OCI-LY7 (cell line): Measurements from ENCODE around the gene TMEM242. TPM values are rescaled to one million over a fixed set of nuclear protein-coding genes. Genes with fewer than 3 reads are reported as not detected.

Experiments
- BruUV-seq: library from RNA; stranded (reverse); fragments of 400-500 nt; replicated peaks from 2 replicates; lab custom pipeline; 2021; lab: Mats Ljungman, UMichigan
- CTCF ChIA-PET: fragments of 300-600 bp; sonication (Branson Sonifier 250); formaldehyde crosslinking; loops from one replicate; lab custom pipeline; 2022; ENCODE audit warnings: antibody characterized with exemption; ENCODE audit not compliant: unreplicated experiment; lab: Charles Lee
- POLR2A ChIA-PET: fragments of 300-600 bp; sonication (Branson Sonifier 250); formaldehyde crosslinking; loops from one replicate; lab custom pipeline; 2022; ENCODE audit warnings: antibody characterized with exemption; lab: Charles Lee
- DNase-seq: peaks from one replicate; pipeline ENCODE4 v3.0.0-alpha.2; 2015; ENCODE audit warnings: low spot score
- H2AFZ ChIP-seq: fragments of 200-600 bp; sonication (generic), shearing (Covaris generic); 2 replicates; pipeline ENCODE4 v1.6.1; 2014; ENCODE audit warnings: mild to moderate bottlenecking, antibody characterized with exemption, low read length, moderate library complexity
- H3K27ac ChIP-seq: fragments of 200-600 bp; sonication (generic); 2 replicates; pipeline ENCODE4 v1.5.1; 2014; ENCODE audit warnings: mixed run types, low read depth, mild to moderate bottlenecking, moderate library complexity, low read length, inconsistent platforms; ENCODE audit not compliant: poor library complexity, severe bottlenecking
- H3K36me3 ChIP-seq: fragments of 200-600 bp; sonication (generic); 2 replicates; pipeline ENCODE4 v1.6.1; 2014; ENCODE audit warnings: mild to moderate bottlenecking, antibody characterized with exemption, low read length, moderate library complexity, mixed read lengths; ENCODE audit not compliant: insufficient read depth
- H3K4me1 ChIP-seq: fragments of 200-600 bp; sonication (generic); 2 replicates; pipeline ENCODE4 v1.5.1; 2014; ENCODE audit warnings: mild to moderate bottlenecking, low read length; ENCODE audit not compliant: insufficient read depth, poor library complexity, severe bottlenecking
- H3K4me2 ChIP-seq: fragments of 200-600 bp; sonication (generic); 2 replicates; pipeline ENCODE4 v1.6.1; 2014; ENCODE audit warnings: mild to moderate bottlenecking, low read length
- H3K4me3 ChIP-seq: fragments of 200-600 bp; sonication (generic); 2 replicates; pipeline ENCODE4 v1.5.1; 2014; ENCODE audit warnings: mild to moderate bottlenecking, low read depth, low read length; ENCODE audit not compliant: poor library complexity, severe bottlenecking
- H3K79me2 ChIP-seq: fragments of 200-600 bp; sonication (generic); 2 replicates; pipeline ENCODE4 v1.6.1; 2016; ENCODE audit warnings: low read depth, mild to moderate bottlenecking, low read length, moderate library complexity, mixed read lengths; ENCODE audit not compliant: insufficient read depth
- H3K9me2 ChIP-seq: fragments of 200-600 bp; sonication (generic); 2 replicates; pipeline ENCODE4 v1.6.1; 2016; ENCODE audit warnings: mild to moderate bottlenecking, low read length, mixed read lengths; ENCODE audit not compliant: insufficient read depth
- H3K9me3 ChIP-seq: fragments of 200-600 bp; sonication (generic); 2 replicates; pipeline ENCODE4 v1.6.1; 2014; ENCODE audit warnings: mild to moderate bottlenecking, mixed run types, low read length, mixed read lengths
- H4K20me1 ChIP-seq: fragments of 200-600 bp; sonication (generic); 2 replicates; pipeline ENCODE4 v1.6.1; 2014; ENCODE audit warnings: mild to moderate bottlenecking, antibody characterized with exemption, low read length, moderate library complexity, mixed read lengths; ENCODE audit not compliant: insufficient read depth
- EZH2phosphoT487 ChIP-seq: fragments of 200-600 bp; sonication (generic); IDR thresholded peaks from 2 replicates; pipeline ENCODE4 v1.6.1; 2018; ENCODE audit warnings: low read depth, borderline replicate concordance, mild to moderate bottlenecking, mixed run types, antibody characterized with exemption, low read length, moderate library complexity, mixed read lengths
- intact Hi-C: fragments of 100-400 bp; cut with micrococcal nuclease; formaldehyde crosslinking; loops from one replicate; pipeline ENCODE4 v1.10.0; 2022; ENCODE audit not compliant: unreplicated experiment
- total RNA-seq, 2 experiments: library from RNA; depleted of rRNA in 1 of 2; stranded (reverse); fragments of >200 nt in 1 of 2; shearing (Covaris generic) in 1 of 2; gene quantifications; 2 replicates each; pipeline ENCODE4 v1.2.3, GENCODE V29; 2014 to 2022
- TF ChIP-seq, protein P1 (sequence below): fragments of 200-600 bp; sonication (generic); conservative IDR thresholded peaks from 2 replicates; pipeline ENCODE4 v1.5.1; 2014; ENCODE audit warnings: mild to moderate bottlenecking, antibody characterized with exemption, low read length, moderate library complexity, mixed read lengths

Gene TMEM242
- total RNA-seq, 2 experiments from 2014 or later = 4.5 to 9.2 TPM

- Histone ChIP-seq H3K79me2 (no peaks in the 10 kb centered on the region), H4K20me1 (no peaks in the 10 kb centered on the region), H3K4me2 (no peak overlapping the region), H2AFZ (no peak overlapping the region), H3K4me3 (no peak overlapping the region), H3K4me1 (peaks cover 23% of the 10 kb centered on the region), H3K9me3 (no peaks in the 10 kb centered on the region), H3K27ac (no peak overlapping the region), H3K36me3 (no peaks in the 10 kb centered on the region), H3K9me2 (no peaks in the 10 kb centered on the region)
- DNase-seq = no peak
- TF ChIP-seq EZH2phosphoT487 = no peak
- TF ChIP-seq, protein P1, sequence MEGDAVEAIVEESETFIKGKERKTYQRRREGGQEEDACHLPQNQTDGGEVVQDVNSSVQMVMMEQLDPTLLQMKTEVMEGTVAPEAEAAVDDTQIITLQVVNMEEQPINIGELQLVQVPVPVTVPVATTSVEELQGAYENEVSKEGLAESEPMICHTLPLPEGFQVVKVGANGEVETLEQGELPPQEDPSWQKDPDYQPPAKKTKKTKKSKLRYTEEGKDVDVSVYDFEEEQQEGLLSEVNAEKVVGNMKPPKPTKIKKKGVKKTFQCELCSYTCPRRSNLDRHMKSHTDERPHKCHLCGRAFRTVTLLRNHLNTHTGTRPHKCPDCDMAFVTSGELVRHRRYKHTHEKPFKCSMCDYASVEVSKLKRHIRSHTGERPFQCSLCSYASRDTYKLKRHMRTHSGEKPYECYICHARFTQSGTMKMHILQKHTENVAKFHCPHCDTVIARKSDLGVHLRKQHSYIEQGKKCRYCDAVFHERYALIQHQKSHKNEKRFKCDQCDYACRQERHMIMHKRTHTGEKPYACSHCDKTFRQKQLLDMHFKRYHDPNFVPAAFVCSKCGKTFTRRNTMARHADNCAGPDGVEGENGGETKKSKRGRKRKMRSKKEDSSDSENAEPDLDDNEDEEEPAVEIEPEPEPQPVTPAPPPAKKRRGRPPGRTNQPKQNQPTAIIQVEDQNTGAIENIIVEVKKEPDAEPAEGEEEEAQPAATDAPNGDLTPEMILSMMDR = no peak
- ChIA-PET CTCF (no interaction called here), POLR2A (interaction anchor here (1.1 to 1.4 kb wide), 2 partner anchors 31 to 48 kb away, joined by 3 read pairs; no protein-coding TSS in a partner anchor)
- BruUV-seq = no TSS peak
- intact Hi-C loops = loop anchor here (5.0 to 10.0 kb wide), 2 partner anchors 487 to 875 kb away; no protein-coding TSS in a partner anchor
These were observed 51.4 kb downstream of the TMEM242 start for GRCh38 chr6:157271911-157272310.

DNA sequence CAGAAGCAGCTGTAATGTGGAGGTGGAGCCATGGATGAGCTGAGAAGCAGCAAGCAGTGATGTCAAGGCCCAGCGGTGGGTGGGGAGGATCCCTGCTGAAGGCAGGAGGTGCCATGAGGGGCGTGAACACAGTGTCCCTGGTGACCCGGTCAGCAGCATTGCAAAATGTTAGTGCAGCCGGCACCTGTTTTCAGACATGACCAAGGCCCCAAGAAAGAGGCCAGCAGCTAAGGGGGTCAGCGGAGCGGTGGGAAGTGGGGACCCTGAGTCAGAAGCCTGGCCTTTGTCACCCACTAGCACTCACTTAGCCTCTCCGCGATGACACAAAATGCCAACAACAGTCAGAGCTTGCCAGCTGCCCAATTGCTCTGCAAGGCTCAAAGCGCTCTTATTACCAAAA is 51.9 kb downstream of the TMEM242 start:
- ChIA-PET CTCF (no interaction called here), POLR2A (interaction anchor here (1.1 to 1.4 kb wide), 2 partner anchors 32 to 47 kb away, joined by 3 read pairs; no protein-coding TSS in a partner anchor)
- no peak for DNase-seq
- Histone ChIP-seq H3K4me3 (no peak overlapping the region), H3K9me3 (no peaks in the 10 kb centered on the region), H2AFZ (no peak overlapping the region), H3K4me2 (no peak overlapping the region), H3K27ac (no peak overlapping the region), H3K79me2 (no peaks in the 10 kb centered on the region), H4K20me1 (no peaks in the 10 kb centered on the region), H3K9me2 (no peaks in the 10 kb centered on the region), H3K36me3 (no peaks in the 10 kb centered on the region), H3K4me1 (peaks cover 23% of the 10 kb centered on the region)
- no TSS peak for BruUV-seq
- intact Hi-C loops = loop anchor here (5.0 to 10.0 kb wide), 2 partner anchors 487 to 874 kb away; no protein-coding TSS in a partner anchor
- TF ChIP-seq, protein P1 = no peak
- no peak for TF ChIP-seq EZH2phosphoT487

DNA sequence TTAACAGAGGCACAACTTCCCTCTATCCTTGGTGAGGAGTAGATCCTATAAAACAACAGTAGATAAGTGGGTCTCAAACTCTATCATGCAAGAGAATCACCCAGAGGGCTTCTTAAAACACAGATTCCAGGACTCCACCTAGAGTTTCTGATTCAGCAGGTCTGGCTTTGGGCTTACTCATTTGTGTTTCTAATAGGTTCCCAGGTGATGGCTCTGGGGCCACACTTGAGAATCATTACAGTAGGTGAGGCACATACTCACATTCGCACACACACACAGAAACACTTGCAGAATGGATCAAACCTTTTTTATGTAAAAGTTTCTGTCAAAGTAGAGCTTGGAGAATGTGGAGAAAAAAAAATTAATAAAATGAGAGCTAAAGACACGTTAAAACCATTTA is 52.4 kb downstream of the TMEM242 start:
- intact Hi-C loops = loop anchor here (5.0 to 10.0 kb wide), 2 partner anchors 486 to 874 kb away; no protein-coding TSS in a partner anchor
- Histone ChIP-seq H3K36me3 (no peaks in the 10 kb centered on the region), H3K4me1 (peaks cover 23% of the 10 kb centered on the region), H4K20me1 (no peaks in the 10 kb centered on the region), H3K4me3 (no peak overlapping the region), H3K9me3 (no peaks in the 10 kb centered on the region), H3K27ac (no peak overlapping the region), H3K79me2 (no peaks in the 10 kb centered on the region), H3K9me2 (no peaks in the 10 kb centered on the region), H3K4me2 (no peak overlapping the region), H2AFZ (no peak overlapping the region)
- TF ChIP-seq EZH2phosphoT487 = no peak
- ChIA-PET CTCF (no interaction called here), POLR2A (no interaction called here)
- DNase-seq = no peak
- BruUV-seq = no TSS peak
